ENCODE data around the gene SPC24. TPM values are rescaled to one million over a fixed set of nuclear protein-coding genes. Genes with fewer than 3 reads are reported as not detected.

SPC24 gene
- total RNA-seq, 1 experiment from 2014 or later: 33.9 TPM

- Histone ChIP-seq H3K4me3 (replicated peaks in 1 of 2; ENCODE audit: low read depth in 1 of 2, low read length in 2 of 2) (no peak overlapping the region), H3K9me2 (ENCODE audit: insufficient read depth) (no peaks in the 10 kb centered on the region), H3K36me3 (ENCODE audit: control insufficient read depth in 1 of 2, insufficient read depth in 2 of 2, low read length in 2 of 2) (peaks cover 0 to 3% of the 10 kb centered on the region in 2 experiments; a peak in 1 of 4 replicates), H2AFZ (ENCODE audit: low read depth, low read length, poor library complexity, severe bottlenecking) (no peak overlapping the region), H3K79me2 (ENCODE audit: insufficient read depth, low read length) (0 out of 2 replicates have a peak, but pooled peaks cover 2% of the 10 kb centered on the region), H3K27me3 (ENCODE audit: insufficient read depth, low read length) (no peaks in the 10 kb centered on the region), H3K4me2 (ENCODE audit: low read length) (no peak overlapping the region), H3K9me3 (ENCODE audit: control insufficient read depth in 1 of 2, insufficient read depth in 1 of 2, low read depth in 1 of 2, low read length in 2 of 2) (no peaks in the 10 kb centered on the region), H4K20me1 (ENCODE audit: insufficient read depth) (no peaks in the 10 kb centered on the region), H3K4me1 (ENCODE audit: control insufficient read depth in 1 of 2, insufficient read depth in 2 of 2, low read length in 2 of 2) (peaks cover 22 to 38% of the 10 kb centered on the region in 2 experiments), H3K9ac (ENCODE audit: low read length) (no peak overlapping the region), H3K27ac (ENCODE audit: low read depth, low read length) (no peak overlapping the region)
- POLR2A ChIA-PET: no interaction called here
- DNase-seq (ENCODE audit: low read depth, low spot score): no peak
- TF ChIP-seq SRF (IDR thresholded peaks at IDR 0.05; ENCODE audit: low read depth): no peak
- no peak for TF ChIP-seq POLR2AphosphoS5 (IDR thresholded peaks at IDR 0.05; ENCODE audit: low read depth, low read length)
- no peak for TF ChIP-seq ELF1 (IDR thresholded peaks at IDR 0.05; ENCODE audit: borderline replicate concordance, low read depth)
- no peak for TF ChIP-seq JUND (IDR thresholded peaks at IDR 0.05)
- TF ChIP-seq CTCF (IDR thresholded peaks at IDR 0.05 in 2 of 3, conservative IDR thresholded peaks at IDR 0.05 in 1 of 3; ENCODE audit: borderline replicate concordance in 1 of 3, insufficient read depth in 1 of 3, low read depth in 2 of 3, low read length in 2 of 3): no peak
- no peak for TF ChIP-seq FOSL1 (IDR thresholded peaks at IDR 0.05; ENCODE audit: low read depth)
- no peak for TF ChIP-seq REST (IDR thresholded peaks at IDR 0.05; ENCODE audit: low read depth)
- no peak for TF ChIP-seq ZFX (IDR thresholded peaks at IDR 0.05)
- no peak for TF ChIP-seq MAX (IDR thresholded peaks at IDR 0.05)
- TF ChIP-seq SIN3A (IDR thresholded peaks at IDR 0.05; ENCODE audit: low read depth): no peak
- TF ChIP-seq YY1 (IDR thresholded peaks at IDR 0.05; ENCODE audit: extremely low read depth, insufficient replicate concordance, low read depth, low read length): no peak
- no TSS peak for BruUV-seq (replicated peaks)
- RAD21 ChIA-PET (ENCODE audit: low non-redundant PET in 1 of 2, low total read pairs in 2 of 2, uncharacterized antibody in 2 of 2, unreplicated experiment in 2 of 2): no interaction called here
- CTCF ChIA-PET: no interaction called here
- no peak for ATAC-seq
- intact Hi-C loops (cut with micrococcal nuclease): loop anchor here (5.0 kb wide), 1 partner anchor 263 kb away; no protein-coding TSS in a partner anchor
Measured at GRCh38 chr19:11200015-11200574, 44.5 kb upstream of the SPC24 start.

Data from HCT116 (cell line).